K562 treated with DMSO at 1 percent for 12 hours (cell line): ENCODE measurements around the gene APOC4. TPM values are rescaled to one million over a fixed set of nuclear protein-coding genes. Genes with fewer than 3 reads are reported as not detected.

Experiments
- total RNA-seq: library from RNA; unstranded; fragments of 300-600 nt; gene quantifications from 2 replicates; pipeline ENCODE4 v1.2.3, GENCODE V29; 2022; ENCODE audit not compliant: insufficient read depth

APOC4 gene, protein sequence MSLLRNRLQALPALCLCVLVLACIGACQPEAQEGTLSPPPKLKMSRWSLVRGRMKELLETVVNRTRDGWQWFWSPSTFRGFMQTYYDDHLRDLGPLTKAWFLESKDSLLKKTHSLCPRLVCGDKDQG
- not detected in 2 replicates for total RNA-seq

DNA sequence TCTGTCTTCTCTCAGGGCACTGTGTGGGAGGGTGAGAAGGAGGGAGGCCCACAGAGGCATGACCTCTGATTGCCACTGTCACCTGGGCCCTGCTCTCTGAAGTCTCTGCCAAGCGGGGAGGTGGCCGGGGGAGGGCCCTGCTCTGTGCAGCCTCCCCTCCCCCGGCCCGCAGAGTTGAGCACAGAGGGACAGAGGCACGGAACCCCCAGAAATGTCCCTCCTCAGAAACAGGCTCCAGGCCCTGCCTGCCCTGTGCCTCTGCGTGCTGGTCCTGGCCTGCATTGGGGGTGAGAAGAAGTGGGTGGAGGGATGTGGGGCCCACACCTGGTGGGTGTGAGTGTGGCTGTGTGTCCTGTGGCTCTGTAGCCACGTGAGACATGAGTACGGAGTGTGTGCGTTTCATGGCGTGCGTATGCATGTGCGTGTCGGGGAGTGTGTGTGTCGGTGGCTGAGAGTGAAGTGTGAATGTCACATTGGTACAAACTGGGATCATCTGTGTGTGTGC is at the start of gene APOC4:
APOC4 (plus strand) TSS at position 171 of the 505 bp plus-strand sequence; CDS start at position 212, 41 bp downstream.

DNA sequence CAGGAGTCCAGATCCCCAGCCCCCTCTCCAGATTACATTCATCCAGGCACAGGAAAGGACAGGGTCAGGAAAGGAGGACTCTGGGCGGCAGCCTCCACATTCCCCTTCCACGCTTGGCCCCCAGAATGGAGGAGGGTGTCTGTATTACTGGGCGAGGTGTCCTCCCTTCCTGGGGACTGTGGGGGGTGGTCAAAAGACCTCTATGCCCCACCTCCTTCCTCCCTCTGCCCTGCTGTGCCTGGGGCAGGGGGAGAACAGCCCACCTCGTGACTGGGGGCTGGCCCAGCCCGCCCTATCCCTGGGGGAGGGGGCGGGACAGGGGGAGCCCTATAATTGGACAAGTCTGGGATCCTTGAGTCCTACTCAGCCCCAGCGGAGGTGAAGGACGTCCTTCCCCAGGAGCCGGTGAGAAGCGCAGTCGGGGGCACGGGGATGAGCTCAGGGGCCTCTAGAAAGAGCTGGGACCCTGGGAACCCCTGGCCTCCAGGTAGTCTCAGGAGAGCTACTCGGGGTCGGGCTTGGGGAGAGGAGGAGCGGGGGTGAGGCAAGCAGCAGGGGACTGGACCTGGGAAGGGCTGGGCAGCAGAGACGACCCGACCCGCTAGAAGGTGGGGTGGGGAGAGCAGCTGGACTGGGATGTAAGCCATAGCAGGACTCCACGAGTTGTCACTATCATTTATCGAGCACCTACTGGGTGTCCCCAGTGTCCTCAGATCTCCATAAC is 36.4 kb upstream of the APOC4 start, which contains the start of gene APOE:
APOE (plus strand) TSS at position 360 of the 724 bp plus-strand sequence. CDS start 829 bp downstream, outside the sequence.

DNA sequence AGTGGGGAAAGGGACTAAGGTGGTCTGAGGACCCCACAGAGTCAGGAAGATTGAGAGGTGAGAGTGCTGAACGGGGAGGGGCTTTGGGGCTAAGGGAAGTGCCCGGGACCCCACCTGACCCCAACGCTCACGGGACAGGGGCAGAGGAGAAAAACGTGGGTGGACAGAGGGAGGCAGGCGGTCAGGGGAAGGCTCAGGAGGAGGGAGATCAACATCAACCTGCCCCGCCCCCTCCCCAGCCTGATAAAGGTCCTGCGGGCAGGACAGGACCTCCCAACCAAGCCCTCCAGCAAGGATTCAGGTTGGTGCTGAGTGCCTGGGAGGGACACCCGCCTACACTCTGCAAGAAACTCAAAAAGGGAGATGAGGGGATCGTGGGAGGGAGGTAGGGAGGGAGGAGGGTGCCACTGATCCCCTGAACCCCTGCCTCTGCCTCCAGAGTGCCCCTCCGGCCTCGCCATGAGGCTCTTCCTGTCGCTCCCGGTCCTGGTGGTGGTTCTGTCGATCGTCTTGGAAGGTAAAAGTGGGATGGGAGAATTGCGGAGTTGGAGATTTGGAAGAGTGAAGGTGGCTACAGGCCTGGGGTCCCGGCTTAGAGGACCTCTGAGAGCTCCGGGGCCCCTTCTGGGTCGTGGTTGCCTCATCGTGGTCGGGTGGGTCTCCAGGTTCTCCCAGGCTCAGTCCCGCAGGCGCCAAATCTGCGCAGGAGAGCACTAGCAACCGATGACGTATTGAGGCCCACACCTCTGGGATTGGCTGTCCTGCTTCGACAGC is 27.4 kb upstream of the APOC4 start, which contains the start of gene APOC1:
APOC1 (plus strand) TSS at position 176 of the 774 bp plus-strand sequence; CDS start at position 460, 284 bp downstream.

DNA sequence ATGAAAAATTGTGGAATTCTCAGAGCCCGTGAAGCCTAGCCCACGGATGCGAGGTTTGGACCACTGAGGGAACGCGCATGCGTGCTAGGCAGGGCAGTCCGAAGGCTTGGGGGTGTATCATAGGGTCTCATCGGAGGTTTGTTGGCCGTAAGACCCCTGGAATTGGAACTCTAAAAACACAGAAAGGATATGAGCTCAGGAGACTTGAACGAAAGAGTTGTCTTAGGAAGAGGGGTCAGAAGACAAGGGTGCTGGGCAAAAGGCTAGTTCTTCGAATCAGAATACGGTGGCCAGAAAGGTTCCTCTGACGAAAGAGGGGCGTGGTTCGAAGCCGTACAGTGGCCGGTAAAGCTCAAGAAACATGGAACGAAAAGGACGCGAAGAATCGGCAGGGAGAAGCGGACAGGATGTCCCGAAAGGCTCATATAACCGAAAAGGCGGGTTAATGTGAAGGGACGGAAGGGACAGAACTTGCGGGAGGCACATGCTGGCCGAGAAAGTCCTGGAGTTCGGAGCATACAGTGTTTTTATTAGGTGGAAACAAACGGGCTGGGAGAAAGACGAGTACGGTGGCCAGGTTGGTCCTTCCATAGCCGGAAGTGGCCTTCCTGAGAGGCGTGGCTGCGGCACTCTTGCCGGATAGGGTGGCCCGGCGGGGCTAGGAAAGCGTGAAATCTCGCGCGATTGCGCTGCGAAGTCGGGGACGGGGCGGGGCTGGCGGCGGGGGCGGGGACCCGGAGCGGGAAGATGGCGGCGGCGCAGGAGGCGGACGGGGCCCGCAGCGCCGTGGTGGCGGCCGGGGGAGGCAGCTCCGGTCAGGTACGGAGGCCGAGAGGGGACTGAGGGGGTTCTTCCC is 12.8 kb downstream of the APOC4 start, which contains the start of gene CLPTM1:
CLPTM1 (plus strand) TSS at position 732 of the 856 bp plus-strand sequence; CDS start at position 748, 16 bp downstream.

Other genes with a start within 250 kb of the APOC4 start
- gene CEACAM16, start 243.1 kb upstream of the APOC4 start, total RNA-seq: not detected in 2 replicates
- 20.0 and 22.6 TPM in 2 replicates for gene BCL3, start 193.5 kb upstream of the APOC4 start, total RNA-seq
- gene CBLC, start 164.3 kb upstream of the APOC4 start, total RNA-seq: not detected in 2 replicates
- gene BCAM, start 133.1 kb upstream of the APOC4 start, total RNA-seq: 2.7 and 6.7 TPM in 2 replicates
- gene NECTIN2, start 95.9 kb upstream of the APOC4 start, total RNA-seq: 80.1 and 110 TPM in 2 replicates
- 89.4 and 92.1 TPM in 2 replicates for gene TOMM40, start 51.0 kb upstream of the APOC4 start, total RNA-seq
- gene APOE, start 36.4 kb upstream of the APOC4 start, total RNA-seq: 886 and 1,766 TPM in 2 replicates
- 862 and 1,208 TPM in 2 replicates for gene APOC1, start 27.6 kb upstream of the APOC4 start, total RNA-seq
- gene APOC2, start 3.8 kb downstream of the APOC4 start, total RNA-seq: not detected in 2 replicates
- gene CLPTM1, start 13.1 kb downstream of the APOC4 start, total RNA-seq: 66.2 and 105 TPM in 2 replicates
- 12.8 and 15.2 TPM in 2 replicates for gene RELB, start 59.2 kb downstream of the APOC4 start, total RNA-seq
- 30.7 and 41.2 TPM in 2 replicates for gene CLASRP, start 96.8 kb downstream of the APOC4 start, total RNA-seq
- 4.0 and 6.2 TPM in 2 replicates for gene ZNF296, start 134.2 kb downstream of the APOC4 start, total RNA-seq
- 39.3 and 48.7 TPM in 2 replicates for gene GEMIN7, start 137.0 kb downstream of the APOC4 start, total RNA-seq
- 14.3 and 29.4 TPM in 2 replicates for gene PPP1R37, start 150.9 kb downstream of the APOC4 start, total RNA-seq
- gene NKPD1, start 218.7 kb downstream of the APOC4 start, total RNA-seq: 0.25 and 0.73 TPM in 2 replicates
- gene TRAPPC6A, start 236.0 kb downstream of the APOC4 start, total RNA-seq: 64.4 and 117 TPM in 2 replicates
- 25.7 and 29.9 TPM in 2 replicates for gene BLOC1S3, start 236.5 kb downstream of the APOC4 start, total RNA-seq